Right lobe of liver (tissue), 4 donors: Measurements from ENCODE around the gene GRIN3A.

Source experiments
- POLR2A ChIP-seq: fragments of 450-650 bp; IDR thresholded peaks from one replicate; pipeline ENCODE4 v1.6.1; 2017; ENCODE audit warnings: antibody characterized with exemption, mild to moderate bottlenecking
- TF ChIP-seq, protein P1 (sequence below), 4 donors: fragments of 200-600 bp in 3 of 4; fragments of 450-650 bp in 1 of 4; IDR thresholded peaks; one replicate each; pipeline versions ENCODE4 v1.5.1 to v1.8.0; 2016 to 2022; ENCODE audit warnings: antibody characterized with exemption in 4 of 4, mild to moderate bottlenecking in 2 of 4
- donor health status: DM: no; HTN: no; CAD: no.
- donor health status: DM: no; HTN: no; CAD: no.
- donor health status: DM: no; HTN: yes; CAD: no.

- TF ChIP-seq, protein P1, sequence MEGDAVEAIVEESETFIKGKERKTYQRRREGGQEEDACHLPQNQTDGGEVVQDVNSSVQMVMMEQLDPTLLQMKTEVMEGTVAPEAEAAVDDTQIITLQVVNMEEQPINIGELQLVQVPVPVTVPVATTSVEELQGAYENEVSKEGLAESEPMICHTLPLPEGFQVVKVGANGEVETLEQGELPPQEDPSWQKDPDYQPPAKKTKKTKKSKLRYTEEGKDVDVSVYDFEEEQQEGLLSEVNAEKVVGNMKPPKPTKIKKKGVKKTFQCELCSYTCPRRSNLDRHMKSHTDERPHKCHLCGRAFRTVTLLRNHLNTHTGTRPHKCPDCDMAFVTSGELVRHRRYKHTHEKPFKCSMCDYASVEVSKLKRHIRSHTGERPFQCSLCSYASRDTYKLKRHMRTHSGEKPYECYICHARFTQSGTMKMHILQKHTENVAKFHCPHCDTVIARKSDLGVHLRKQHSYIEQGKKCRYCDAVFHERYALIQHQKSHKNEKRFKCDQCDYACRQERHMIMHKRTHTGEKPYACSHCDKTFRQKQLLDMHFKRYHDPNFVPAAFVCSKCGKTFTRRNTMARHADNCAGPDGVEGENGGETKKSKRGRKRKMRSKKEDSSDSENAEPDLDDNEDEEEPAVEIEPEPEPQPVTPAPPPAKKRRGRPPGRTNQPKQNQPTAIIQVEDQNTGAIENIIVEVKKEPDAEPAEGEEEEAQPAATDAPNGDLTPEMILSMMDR (IDR thresholded peaks at IDR 0.05), result no peak
- no peak for TF ChIP-seq POLR2A
Measured at GRCh38 chr9:101620452-101620851, 118.0 kb downstream of the GRIN3A start.
